ENCODE measurements around the gene CDH22. TPM values are rescaled to one million over a fixed set of nuclear protein-coding genes. Genes with fewer than 3 reads are reported as not detected.

Gene CDH22
- total and polyA plus RNA-seq, 5 experiments from 2014 or later: not detected

- DNase-seq (no peak), ATAC-seq (no peak)
- Mint-ChIP-seq H3K9me3 (no peaks in the 10 kb centered on the region), H3K4me3 (no peak overlapping the region), H3K27ac (no peak overlapping the region), H3K4me1 (peaks cover 0 to 8% (median 6%) of the 10 kb centered on the region in 4 donors), H3K27me3 (peaks cover 12 to 55% (median 25%) of the 10 kb centered on the region in 5 donors), H3K36me3 (peaks cover 0 to 15% (median 0%) of the 10 kb centered on the region in 3 donors)
- POLR2A ChIA-PET: no interaction called here
These were observed 176.9 kb downstream of the CDH22 start for GRCh38 chr20:46131396-46131795.

GRCh38 chr20:46130534-46130933 is 177.8 kb downstream of the CDH22 start:
- POLR2A ChIA-PET: no interaction called here
- Mint-ChIP-seq H3K4me3 (no peak overlapping the region), H3K27me3 (peaks cover 12 to 47% (median 22%) of the 10 kb centered on the region in 5 donors), H3K9me3 (no peaks in the 10 kb centered on the region), H3K27ac (no peak overlapping the region), H3K4me1 (peaks cover 1 to 8% (median 6%) of the 10 kb centered on the region in 4 donors), H3K36me3 (peaks cover 0 to 19% (median 0%) of the 10 kb centered on the region in 3 donors)
- ATAC-seq (no peak), DNase-seq (no peak)

- H3K9me3 Mint-ChIP-seq: no peaks in the 10 kb centered on the region
- no peak for ATAC-seq
- peaks cover 2 to 8% (median 6%) of the 10 kb centered on the region in 4 donors for H3K4me1 Mint-ChIP-seq
- no peak for DNase-seq
- POLR2A ChIA-PET: no interaction called here
- H3K4me3 Mint-ChIP-seq: no peak overlapping the region
- no peak overlapping the region for H3K27ac Mint-ChIP-seq
- peaks cover 10 to 46% (median 21%) of the 10 kb centered on the region in 5 donors for H3K27me3 Mint-ChIP-seq
- peaks cover 0 to 21% (median 0%) of the 10 kb centered on the region in 3 donors for H3K36me3 Mint-ChIP-seq
These were observed 178.3 kb downstream of the CDH22 start for GRCh38 chr20:46129955-46130481.

GRCh38 chr20:46128310-46129151 is 179.8 kb downstream of the CDH22 start:
- Mint-ChIP-seq H3K36me3 (peaks cover 0 to 35% (median 6%) of the 10 kb centered on the region in 3 donors), H3K27me3 (peaks cover 8 to 42% (median 19%) of the 10 kb centered on the region in 5 donors), H3K4me1 (peaks cover 4 to 11% (median 6%) of the 10 kb centered on the region in 4 donors), H3K9me3 (no peaks in the 10 kb centered on the region), H3K4me3 (no peak overlapping the region), H3K27ac (peak overlapping the region in 1 of 10 donors; percentile 43)
- no peak for DNase-seq
- POLR2A ChIA-PET: interaction anchor here (0.6 kb wide), 1 partner anchor 218 kb away, joined by 3 read pairs; no protein-coding TSS in a partner anchor
- no peak for ATAC-seq

GRCh38 chr20:46127396-46128010 is 180.8 kb downstream of the CDH22 start:
- DNase-seq: no peak
- peaks cover 3 to 34% (median 13%) of the 10 kb centered on the region in 5 donors for H3K27me3 Mint-ChIP-seq

GRCh38 chr20:46126440-46127056 is 181.8 kb downstream of the CDH22 start:
- Mint-ChIP-seq H3K27me3 (peaks cover 0 to 27% (median 5%) of the 10 kb centered on the region in 5 donors), H3K4me1 (peaks cover 0 to 10% (median 4%) of the 10 kb centered on the region in 4 donors), H3K4me3 (no peak overlapping the region), H3K9me3 (no peaks in the 10 kb centered on the region), H3K36me3 (peaks cover 0 to 46% (median 10%) of the 10 kb centered on the region in 3 donors), H3K27ac (no peak overlapping the region)
- DNase-seq (no peak), ATAC-seq (no peak)
- POLR2A ChIA-PET: no interaction called here

More at GRCh38 chr20:46127396-46128010, 180.8 kb downstream of the CDH22 start:
- POLR2A ChIA-PET: no interaction called here
- no peak overlapping the region for H3K4me3 Mint-ChIP-seq
- peak overlapping the region in 1 of 10 donors; percentile 29 for H3K27ac Mint-ChIP-seq
- no peak for ATAC-seq
- H3K9me3 Mint-ChIP-seq: no peaks in the 10 kb centered on the region
- H3K36me3 Mint-ChIP-seq: peaks cover 0 to 41% (median 10%) of the 10 kb centered on the region in 3 donors
- peaks cover 0 to 6% (median 4%) of the 10 kb centered on the region in 4 donors for H3K4me1 Mint-ChIP-seq

Other genes starting within 250 kb of the CDH22 start
- 10 to 100 TPM; 42.2 to 43.9 TPM for gene NCOA5, start 218.5 kb downstream of the CDH22 start, total RNA-seq
- 10 to 100 TPM; 13.0 to 36.0 (median 18.4) TPM for gene NCOA5, start 218.5 kb downstream of the CDH22 start, polyA plus RNA-seq
- 10 to 100 TPM; 10.1 to 11.8 TPM for gene CD40, start 190.2 kb downstream of the CDH22 start, total RNA-seq
- 1 to 10 TPM; 2.0 to 4.3 (median 3.1) TPM for gene CD40, start 190.2 kb downstream of the CDH22 start, polyA plus RNA-seq
- 10 to 100 TPM; 56.0 to 58.0 TPM for gene ELMO2, start 98.1 kb upstream of the CDH22 start, total RNA-seq
- gene ELMO2, start 98.1 kb upstream of the CDH22 start, polyA plus RNA-seq: 10 to 100 TPM; 26.2 to 51.1 (median 34.9) TPM
- gene ZNF334, start 205.1 kb upstream of the CDH22 start, total RNA-seq: under 1 TPM; 0.81 to 0.91 TPM
- under 1 TPM in 1 of 3 donors, not detected in 2; 0.26 TPM for gene ZNF334, start 205.1 kb upstream of the CDH22 start, polyA plus RNA-seq
- not detected for gene OCSTAMP, start 242.2 kb upstream of the CDH22 start, total RNA-seq
- gene OCSTAMP, start 242.2 kb upstream of the CDH22 start, polyA plus RNA-seq: not detected